Left renal cortex interstitium (tissue), 4 donors: Measurements from ENCODE around the gene OSTN. TPM values are rescaled to one million over a fixed set of nuclear protein-coding genes. Genes with fewer than 3 reads are reported as not detected.

ENCODE experiments used
- DNase-seq, 4 donors: peaks; one replicate each; pipeline ENCODE4 v3.0.0-alpha.2; 2013; ENCODE audit warnings: low read depth in 4 of 4, low spot score in 2 of 4, missing footprints in 1 of 4
- polyA plus RNA-seq, 4 donors: library from polyadenylated mRNA; unstranded; fragments of 120-200 nt; gene quantifications; one replicate each; pipeline ENCODE4 v1.2.1, GENCODE V29; 2013; ENCODE audit not compliant: insufficient read length in 4 of 4

Gene OSTN
- polyA plus RNA-seq, 4 donors = 7.6 to 42.6 (median 8.6) TPM

DNA sequence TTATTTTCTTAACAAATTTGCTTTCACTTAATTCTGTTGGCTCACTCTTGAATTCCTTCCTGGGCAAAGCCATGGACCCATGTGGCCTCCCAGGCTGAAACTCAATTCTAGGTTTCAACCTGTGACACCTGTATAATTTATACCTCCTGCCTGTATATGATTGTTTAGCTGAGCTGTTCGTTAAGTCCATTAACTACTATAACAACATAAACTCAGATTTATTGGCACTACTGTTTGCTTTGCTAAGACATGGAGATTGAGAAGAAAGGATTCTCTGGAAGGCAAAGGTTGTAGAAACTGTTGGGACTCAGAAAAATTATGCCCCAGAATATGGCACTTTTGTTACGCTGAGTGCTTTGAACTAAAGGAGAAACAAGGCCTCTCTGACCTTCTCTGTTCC, 103.4 kb downstream of the OSTN start:
- no peak for DNase-seq

DNA sequence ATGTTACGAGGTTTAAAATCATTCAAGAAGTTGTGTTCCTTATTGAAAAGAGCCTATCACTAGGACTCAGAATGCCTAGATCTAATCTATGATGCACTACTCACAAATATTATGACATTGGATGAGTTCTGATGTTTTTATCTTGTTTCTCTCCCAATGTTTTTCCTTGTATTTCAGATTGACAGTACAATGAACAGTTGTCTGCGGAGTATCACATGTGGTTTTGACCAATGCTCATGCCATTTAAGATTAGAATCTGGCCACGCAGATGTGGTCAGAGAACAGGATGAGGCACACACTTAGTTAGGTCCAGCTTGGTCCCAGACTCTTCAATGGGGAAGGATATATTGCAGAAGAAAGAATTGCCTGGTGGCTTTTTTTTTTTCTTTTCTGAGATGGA, 104.6 kb downstream of the OSTN start:
- no peak for DNase-seq

- no peak for DNase-seq
Observed at GRCh38 chr3:191306428-191306827, 107.4 kb downstream of the OSTN start.

- no peak for DNase-seq
Observed at GRCh38 chr3:191307341-191307740, 108.3 kb downstream of the OSTN start.

DNA sequence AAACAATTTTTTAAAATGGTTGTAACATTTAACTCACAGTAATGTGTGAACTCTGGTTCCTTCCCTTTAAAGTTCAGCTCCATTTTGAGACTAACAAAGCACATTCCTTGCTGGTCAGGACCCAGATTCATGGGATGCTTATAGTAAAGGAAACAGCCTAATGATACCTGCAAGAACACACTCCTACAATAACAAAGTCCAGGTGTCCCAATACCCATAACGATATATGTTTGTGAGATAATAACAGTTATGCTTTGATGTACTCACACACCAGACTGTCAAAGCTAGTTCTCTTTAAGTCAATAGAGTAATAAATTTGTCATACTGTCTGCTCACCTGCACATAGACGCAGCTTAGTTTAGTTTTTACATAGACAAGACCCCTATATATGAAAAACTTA, 114.3 kb downstream of the OSTN start:
- no peak for DNase-seq

GRCh38 chr3:191314109-191314728, 115.2 kb downstream of the OSTN start:
- no peak for DNase-seq

Other genes with a start within 250 kb of the OSTN start
- gene CCDC50, start 130.2 kb downstream of the OSTN start, polyA plus RNA-seq = 10 to 100 TPM; 66.0 to 74.3 (median 71.0) TPM
- 1 to 10 TPM in 1 of 4 donors, under 1 TPM in 3; 0.55 to 1.4 (median 0.88) TPM for gene UTS2B, start 131.3 kb downstream of the OSTN start, polyA plus RNA-seq